SU-DHL-6 (cell line): ENCODE results near the gene TMEM80.

ENCODE experiments used
- EZH2phosphoT487 ChIP-seq: fragments of 200-600 bp; sonication (generic), shearing (Covaris generic); conservative IDR thresholded peaks from 2 replicates; pipeline ENCODE4 v1.6.1; 2018; ENCODE audit warnings: mild to moderate bottlenecking, antibody characterized with exemption, low read length, moderate library complexity, mixed read lengths
- TF ChIP-seq, protein P1 (sequence below): fragments of 200-600 bp; sonication (generic); IDR thresholded peaks from one replicate; pipeline ENCODE4 v1.5.1; 2017; ENCODE audit warnings: antibody characterized with exemption, mild to moderate bottlenecking, low read length, moderate library complexity; ENCODE audit not compliant: insufficient read depth, poor library complexity, severe bottlenecking

DNA sequence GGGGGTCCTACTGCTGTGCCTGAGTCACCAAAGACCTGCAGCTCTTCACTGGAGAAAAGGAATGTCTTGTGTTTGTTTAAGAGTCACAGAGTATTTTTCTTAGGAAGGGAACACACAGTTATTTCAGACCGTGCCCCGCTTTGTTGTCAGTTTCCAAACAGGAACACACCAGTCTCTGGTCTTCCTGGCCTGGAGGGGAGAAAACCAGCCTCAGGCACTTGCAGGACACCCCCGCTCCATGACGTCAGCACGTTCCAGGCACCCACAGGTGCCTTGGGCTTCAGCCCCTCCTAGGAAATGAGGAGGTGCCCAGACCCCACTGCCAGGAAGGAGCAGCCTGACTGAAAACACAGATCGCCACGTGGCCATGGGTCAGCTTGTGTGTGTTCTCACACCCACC lies 6.0 kb upstream of the TMEM80 start:
- TF ChIP-seq, protein P1, sequence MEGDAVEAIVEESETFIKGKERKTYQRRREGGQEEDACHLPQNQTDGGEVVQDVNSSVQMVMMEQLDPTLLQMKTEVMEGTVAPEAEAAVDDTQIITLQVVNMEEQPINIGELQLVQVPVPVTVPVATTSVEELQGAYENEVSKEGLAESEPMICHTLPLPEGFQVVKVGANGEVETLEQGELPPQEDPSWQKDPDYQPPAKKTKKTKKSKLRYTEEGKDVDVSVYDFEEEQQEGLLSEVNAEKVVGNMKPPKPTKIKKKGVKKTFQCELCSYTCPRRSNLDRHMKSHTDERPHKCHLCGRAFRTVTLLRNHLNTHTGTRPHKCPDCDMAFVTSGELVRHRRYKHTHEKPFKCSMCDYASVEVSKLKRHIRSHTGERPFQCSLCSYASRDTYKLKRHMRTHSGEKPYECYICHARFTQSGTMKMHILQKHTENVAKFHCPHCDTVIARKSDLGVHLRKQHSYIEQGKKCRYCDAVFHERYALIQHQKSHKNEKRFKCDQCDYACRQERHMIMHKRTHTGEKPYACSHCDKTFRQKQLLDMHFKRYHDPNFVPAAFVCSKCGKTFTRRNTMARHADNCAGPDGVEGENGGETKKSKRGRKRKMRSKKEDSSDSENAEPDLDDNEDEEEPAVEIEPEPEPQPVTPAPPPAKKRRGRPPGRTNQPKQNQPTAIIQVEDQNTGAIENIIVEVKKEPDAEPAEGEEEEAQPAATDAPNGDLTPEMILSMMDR: no peak
- TF ChIP-seq EZH2phosphoT487: no peak
